ENCODE data around the gene MAP2K5. TPM values are rescaled to one million over a fixed set of nuclear protein-coding genes. Genes with fewer than 3 reads are reported as not detected.

The MAP2K5 gene
- total RNA-seq, 1 experiment from 2014 or later, result 6.4 TPM

DNA sequence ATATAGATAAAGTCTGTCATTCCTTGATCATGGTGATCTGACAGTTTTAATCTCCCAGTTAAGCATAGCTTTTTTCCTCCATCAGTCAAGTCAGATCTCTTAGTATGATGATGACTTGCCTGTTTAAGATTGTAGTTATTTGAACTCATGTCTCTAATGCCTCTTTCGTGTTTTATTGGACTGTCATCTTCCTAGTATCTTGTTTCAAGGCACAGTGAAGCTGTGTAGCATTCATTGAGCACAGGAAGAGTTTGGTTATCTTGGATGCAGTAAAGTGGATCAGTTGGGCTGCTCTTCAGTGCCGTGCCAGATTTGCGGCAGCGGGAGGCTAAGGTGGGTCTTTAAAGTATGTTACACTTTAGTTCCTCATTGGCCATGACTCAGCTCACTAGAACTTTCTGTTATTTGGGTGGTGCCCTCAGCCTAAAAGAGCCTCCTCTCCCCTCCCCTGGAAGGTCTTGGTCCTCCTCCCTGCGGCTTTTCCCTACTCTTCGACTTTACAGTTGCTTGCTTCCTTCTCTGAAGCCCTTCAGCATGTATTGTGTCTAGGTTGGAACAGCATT lies 237.1 kb downstream of the MAP2K5 start:
- no peak for DNase-seq (ENCODE audit: low read depth)

- no peak for DNase-seq (ENCODE audit: low read depth)
Observed at GRCh38 chr15:67781061-67781460, 238.6 kb downstream of the MAP2K5 start.

DNA sequence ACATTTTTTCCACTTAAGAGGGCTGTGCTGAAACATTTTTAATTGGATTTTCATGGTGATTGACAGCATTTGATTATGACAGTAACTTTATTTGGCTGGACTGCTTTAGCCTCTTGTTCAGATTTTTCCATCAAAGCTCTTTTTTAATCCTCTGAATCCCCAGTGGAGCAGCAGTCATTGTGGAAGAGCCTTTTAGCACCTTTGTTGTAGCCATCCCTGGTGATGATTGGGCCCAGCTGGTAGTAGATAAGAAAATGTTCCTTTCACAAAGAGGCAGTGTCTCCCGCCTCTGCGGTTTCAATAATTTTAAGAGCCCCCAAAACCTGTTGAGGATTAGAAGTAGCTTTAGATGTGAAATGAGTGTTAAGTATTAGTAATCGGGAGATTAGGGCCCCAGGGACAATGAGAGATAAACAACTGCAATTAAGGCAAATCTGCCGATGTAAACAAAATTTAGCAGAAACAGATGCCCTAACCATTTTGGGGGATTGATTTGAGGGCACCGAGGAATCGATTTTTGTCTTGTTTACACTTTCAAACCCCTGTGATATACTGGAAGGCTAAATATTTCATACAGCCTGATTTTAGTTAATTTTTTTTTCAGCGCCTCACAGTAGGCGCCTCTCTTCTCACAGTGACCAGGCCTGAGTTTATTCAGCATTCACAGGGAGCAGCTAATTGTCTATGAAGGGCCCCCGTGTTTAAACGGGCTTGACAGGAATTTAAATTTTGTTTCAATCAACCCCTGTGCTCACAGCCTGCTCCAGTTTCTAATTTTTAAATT lies 239.6 kb downstream of the MAP2K5 start:
- no peak for DNase-seq (ENCODE audit: low read depth)

- DNase-seq (ENCODE audit: low read depth), result no peak
Observed at GRCh38 chr15:67782691-67782991, 240.1 kb downstream of the MAP2K5 start.

GRCh38 chr15:67783303-67783702 lies 240.8 kb downstream of the MAP2K5 start:
- no peak for DNase-seq (ENCODE audit: low read depth)

- no peak for DNase-seq (ENCODE audit: low read depth)
Observed at GRCh38 chr15:67784090-67784781, 241.7 kb downstream of the MAP2K5 start.

DNA sequence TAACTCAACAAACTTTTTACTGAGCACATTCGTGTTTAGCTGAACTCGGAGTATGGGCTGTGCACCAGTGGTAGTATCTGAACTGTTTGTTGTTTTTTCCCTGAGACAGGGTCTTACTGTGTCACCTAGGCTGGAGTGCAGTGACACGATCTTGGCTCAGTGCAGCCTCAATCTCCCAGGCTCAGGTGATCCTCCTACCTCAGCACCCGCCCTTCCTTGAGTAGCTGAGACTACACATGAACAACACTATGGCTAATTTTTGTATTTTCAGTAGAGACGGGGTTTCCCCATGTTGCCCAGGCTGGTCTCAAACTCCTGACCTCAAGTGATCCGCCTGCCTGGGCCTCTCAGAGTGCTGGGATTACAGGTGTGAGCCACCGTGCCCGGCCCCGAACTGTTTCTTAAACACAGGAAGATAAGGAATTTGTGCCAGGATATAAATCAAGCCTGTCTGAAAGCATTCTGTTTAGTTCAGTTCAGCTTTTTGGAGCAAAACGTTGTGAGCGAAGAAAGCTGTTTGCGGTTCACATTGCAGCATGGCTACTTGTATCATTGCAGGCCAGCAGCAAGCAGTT lies 242.4 kb downstream of the MAP2K5 start:
- no peak for DNase-seq (ENCODE audit: low read depth)

GRCh38 chr15:67785431-67785830 lies 242.9 kb downstream of the MAP2K5 start:
- no peak for DNase-seq (ENCODE audit: low read depth)

DNA sequence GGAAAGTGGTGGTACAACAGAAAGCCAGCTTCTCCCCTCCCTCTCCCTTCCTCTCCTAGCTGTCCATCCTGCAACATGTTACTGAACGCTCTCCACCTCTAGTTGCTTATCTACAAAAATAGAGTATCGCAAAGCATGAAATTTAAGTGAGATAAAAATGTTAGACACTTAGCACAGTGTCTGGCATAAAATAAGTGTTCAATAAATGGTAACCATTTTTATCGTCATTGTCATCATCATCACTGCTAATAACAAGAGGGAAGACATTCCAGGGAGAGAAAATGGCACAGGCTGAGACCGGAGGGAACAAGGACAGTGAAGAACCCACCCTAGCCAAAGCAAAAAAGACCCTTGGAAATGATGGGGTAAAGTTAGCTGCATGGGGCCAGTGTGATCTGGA lies 244.1 kb downstream of the MAP2K5 start:
- no peak for DNase-seq (ENCODE audit: low read depth)

DNA sequence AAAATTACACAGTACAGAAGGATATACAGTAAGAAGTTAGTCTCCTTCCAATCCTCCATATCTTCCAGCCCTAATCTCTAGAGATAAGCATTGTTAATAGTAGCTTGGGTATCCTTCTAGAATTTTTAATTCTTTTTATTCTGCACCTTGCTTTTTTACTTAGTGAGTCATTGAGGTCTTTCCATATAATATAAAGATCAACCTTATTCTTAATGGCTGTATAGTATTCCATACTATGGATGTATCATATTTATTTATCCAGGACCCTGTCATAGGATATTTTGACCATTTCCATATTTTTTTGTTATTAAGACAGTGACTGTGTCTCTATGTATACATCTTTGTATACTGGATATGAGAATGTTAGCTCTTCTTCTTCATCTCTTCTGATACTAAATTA lies 246.5 kb downstream of the MAP2K5 start:
- no peak for DNase-seq (ENCODE audit: low read depth)

GRCh38 chr15:67790610-67791319 lies 248.3 kb downstream of the MAP2K5 start:
- no peak for DNase-seq (ENCODE audit: low read depth)

- DNase-seq (ENCODE audit: low read depth), result peak; percentile 25
Observed at GRCh38 chr15:67792250-67792942, 249.9 kb downstream of the MAP2K5 start.

DNA sequence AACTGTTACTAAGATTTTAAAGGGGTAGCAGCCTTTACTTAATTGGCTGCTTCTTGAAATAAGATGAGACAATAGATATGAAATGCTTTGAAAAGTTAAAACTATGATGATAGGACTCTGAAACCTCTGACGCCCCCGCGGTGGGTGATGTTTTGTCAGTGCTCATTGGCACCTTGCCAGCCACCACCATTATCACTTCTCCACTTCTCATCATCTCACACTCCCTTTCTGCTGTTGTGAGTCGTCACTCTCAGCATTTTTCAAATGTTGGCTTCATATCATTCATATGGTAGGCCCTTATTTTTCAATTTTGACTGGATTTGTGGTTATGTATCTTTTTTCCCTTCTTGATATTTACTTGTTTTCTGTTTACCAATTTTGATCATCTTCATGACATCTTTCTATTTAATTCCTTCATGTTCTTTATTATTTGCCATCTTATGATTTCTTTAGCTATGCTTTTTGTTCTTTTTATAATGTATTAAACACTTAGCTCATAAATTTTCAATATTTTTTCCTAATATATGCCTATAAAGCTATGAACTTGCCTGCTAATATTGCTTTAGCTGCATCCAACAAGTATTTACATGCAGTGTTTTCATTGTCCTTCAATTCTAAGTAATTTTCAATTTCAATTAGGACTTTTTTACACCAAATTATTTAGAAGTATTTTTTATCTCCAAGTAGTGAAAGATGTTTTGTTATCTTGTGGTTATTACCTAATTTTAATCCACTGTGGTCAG lies 252.5 kb downstream of the MAP2K5 start:
- DNase-seq (ENCODE audit: low read depth), result no peak

GRCh38 chr15:67796196-67797127 lies 254.0 kb downstream of the MAP2K5 start:
- no peak for DNase-seq (ENCODE audit: low read depth)

DNA sequence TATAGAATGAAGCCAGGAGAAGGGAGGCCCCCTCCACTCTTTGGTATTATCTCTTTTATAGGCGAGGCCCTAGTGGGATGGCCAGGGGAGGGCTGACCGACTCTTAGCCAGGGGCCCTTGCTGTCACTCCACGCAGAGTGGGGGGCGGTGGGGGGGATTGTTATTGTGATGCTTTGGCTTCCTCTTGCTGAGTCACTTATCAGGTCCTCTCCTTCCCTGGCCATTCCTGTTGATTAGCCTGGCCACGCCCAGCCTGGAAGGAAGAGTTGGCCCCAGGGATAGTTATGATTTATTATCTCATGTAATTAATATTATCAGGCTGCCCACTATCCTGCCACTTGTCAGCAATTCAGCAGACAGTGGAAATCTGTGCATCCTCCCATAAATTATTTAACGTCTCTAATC lies 257.3 kb downstream of the MAP2K5 start:
- no peak for DNase-seq (ENCODE audit: low read depth)

- DNase-seq (ENCODE audit: low read depth), result no peak
Observed at GRCh38 chr15:67801142-67801541, 258.6 kb downstream of the MAP2K5 start.

DNA sequence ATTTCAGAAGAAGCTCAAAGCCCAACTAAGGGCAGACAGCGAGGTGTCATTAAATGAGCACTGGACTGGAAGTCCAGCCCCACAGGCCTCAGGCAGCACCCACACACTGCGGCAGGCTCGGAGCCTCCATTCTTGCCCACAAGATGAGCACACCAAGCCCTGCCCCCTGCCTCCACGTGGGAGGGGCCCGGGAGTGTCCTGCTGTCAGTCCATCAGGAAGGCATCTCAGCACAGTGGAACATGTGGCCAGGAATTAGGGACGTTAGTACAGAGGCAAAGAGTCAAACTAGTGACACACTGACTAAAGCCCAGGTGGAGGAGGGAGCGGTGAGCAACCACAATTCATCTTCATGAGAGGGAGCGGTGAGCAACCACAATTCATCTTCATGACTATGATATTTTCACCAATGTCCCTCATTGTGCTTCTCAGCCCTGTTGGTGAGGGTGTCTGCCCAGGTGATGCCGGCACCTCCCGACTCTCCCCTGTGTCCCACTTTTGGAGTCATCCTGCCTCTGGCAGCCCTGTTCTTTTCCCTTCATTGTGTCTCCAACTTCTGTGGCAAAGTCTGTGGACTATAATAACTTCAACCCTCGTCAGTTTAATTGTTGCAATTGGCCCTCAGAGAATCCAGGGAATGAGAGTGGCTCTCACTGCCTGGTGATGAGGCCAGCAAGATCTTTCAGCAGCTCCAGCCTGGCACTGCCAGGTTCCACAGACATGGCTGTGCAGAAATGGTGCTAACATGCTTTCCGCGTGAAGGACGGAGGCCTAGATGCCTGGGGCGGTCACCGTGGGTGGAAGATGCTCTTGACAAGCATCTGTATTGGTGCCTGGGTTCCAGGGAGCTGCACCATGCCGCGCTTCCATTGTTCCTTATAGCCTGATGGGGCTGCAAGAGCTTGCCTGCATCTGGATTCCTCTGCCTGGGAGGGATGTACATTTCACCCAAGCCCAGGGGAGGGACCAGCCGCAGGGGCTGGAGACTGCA lies 259.7 kb downstream of the MAP2K5 start:
- DNase-seq (ENCODE audit: low read depth), result no peak

DNA sequence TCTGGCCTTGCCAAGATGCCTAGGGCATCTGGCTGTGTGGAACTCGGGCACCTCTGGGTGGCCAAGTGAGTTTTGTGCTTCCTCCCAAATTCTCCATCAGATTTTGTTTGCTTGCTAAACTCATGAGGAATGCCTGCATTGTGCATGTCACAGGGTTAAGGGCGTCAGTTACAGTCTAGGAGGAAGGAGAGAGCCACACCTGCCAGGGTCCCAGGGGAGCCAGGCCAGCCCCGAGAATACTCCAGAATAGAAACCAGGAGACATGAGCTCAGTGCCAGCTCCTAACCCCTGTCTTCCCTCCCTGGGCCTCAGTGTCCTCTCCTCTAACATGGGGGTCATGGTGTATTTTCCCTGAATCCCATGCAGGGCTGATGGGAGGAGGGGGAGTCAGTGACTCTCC lies 260.8 kb downstream of the MAP2K5 start:
- no peak for DNase-seq (ENCODE audit: low read depth)

Data from HT1080 (cell line).